ENCODE results near the gene SLAIN1. TPM values are rescaled to one million over a fixed set of nuclear protein-coding genes. Genes with fewer than 3 reads are reported as not detected.

The SLAIN1 gene
- total and polyA plus RNA-seq, 2 of the 4 experiments (the other 2 are of a cell fraction): 0.29 to 0.36 TPM

DNA sequence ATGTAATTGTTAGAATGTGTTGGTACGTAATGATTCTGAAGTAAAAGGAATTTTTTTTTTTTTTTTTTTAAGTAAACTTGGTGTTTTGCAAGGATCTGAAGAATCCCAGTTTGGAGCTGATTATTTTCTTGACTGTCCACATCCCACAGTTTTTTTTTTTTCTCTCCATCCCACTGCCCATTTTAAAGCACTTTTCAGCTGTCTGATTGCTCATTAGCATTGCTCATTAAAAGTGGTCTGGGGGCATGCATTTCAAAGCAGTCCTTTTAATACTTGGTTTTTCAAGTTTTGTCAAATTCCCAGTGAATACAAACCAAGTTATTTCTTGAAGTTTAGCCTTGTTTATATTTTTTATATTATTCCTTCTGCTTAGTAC lies 44.1 kb downstream of the SLAIN1 start:
- H3K4me3 ChIP-seq (ENCODE audit: insufficient read depth, low read depth, low read length): no peak overlapping the region
- no peak overlapping the region for H2AK5ac ChIP-seq (ENCODE audit: low read depth, low read length)
- CTCF ChIA-PET: interaction anchor here (0.9 kb wide), 1 partner anchor 9 kb away, joined by 4 read pairs; no protein-coding TSS in a partner anchor
- H2BK120ac ChIP-seq (ENCODE audit: low read depth, low read length): no peak overlapping the region
- no peak overlapping the region for H2AFZ ChIP-seq (replicated peaks; ENCODE audit: low read length, poor library complexity)
- H2BK15ac ChIP-seq (ENCODE audit: low read depth, low read length): no peak overlapping the region
- H4K5ac ChIP-seq (ENCODE audit: low read depth, low read length): no peak overlapping the region
- no peak overlapping the region for H3K18ac ChIP-seq (ENCODE audit: low read depth, low read length)
- H3K79me1 ChIP-seq (ENCODE audit: low read depth in 1 of 2, low read length in 2 of 2): no peaks in the 10 kb centered on the region
- no peak overlapping the region for H4K91ac ChIP-seq (ENCODE audit: insufficient read depth, low read depth, low read length)
- H3K9ac ChIP-seq (ENCODE audit: low read depth, low read length): no peak overlapping the region
- in situ Hi-C loops (cut with MboI; ENCODE audit: low sequenced_read_pairs) (no loop called here), dilution Hi-C loops (cut with HindIII; ENCODE audit: low sequenced_read_pairs, unreplicated experiment) (no loop called here), intact Hi-C loops (cut with micrococcal nuclease) (no loop called here)
- BruUV-seq (replicated peaks): no TSS peak
- DNase-seq (no peak), ATAC-seq (ENCODE audit: low read depth) (no peak)
- no peak overlapping the region for H3K27ac ChIP-seq (ENCODE audit: insufficient read depth, low read length)
- no peak overlapping the region for H3K14ac ChIP-seq (replicated peaks; ENCODE audit: low read depth, low read length)
- H4K20me1 ChIP-seq (ENCODE audit: insufficient read depth, low read length): no peaks in the 10 kb centered on the region
- WGBS, 2 experiments (ENCODE audit: extremely low coverage in 2 of 2, insufficient read length in 1 of 2): 100% methylated on average over 1 of the region's 1 CpG; no CpG with 5 or more reads in 1 of the 2 experiments
- TF ChIP-seq, protein P1, sequence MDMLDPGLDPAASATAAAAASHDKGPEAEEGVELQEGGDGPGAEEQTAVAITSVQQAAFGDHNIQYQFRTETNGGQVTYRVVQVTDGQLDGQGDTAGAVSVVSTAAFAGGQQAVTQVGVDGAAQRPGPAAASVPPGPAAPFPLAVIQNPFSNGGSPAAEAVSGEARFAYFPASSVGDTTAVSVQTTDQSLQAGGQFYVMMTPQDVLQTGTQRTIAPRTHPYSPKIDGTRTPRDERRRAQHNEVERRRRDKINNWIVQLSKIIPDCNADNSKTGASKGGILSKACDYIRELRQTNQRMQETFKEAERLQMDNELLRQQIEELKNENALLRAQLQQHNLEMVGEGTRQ (IDR thresholded peaks at IDR 0.05; ENCODE audit: low read depth, low read length): no peak
- TF ChIP-seq MXI1 (IDR thresholded peaks at IDR 0.05; ENCODE audit: borderline replicate concordance, low read depth, low read length): no peak
- no peak for TF ChIP-seq RAD21 (IDR thresholded peaks at IDR 0.05; ENCODE audit: low read length)
- no peak for TF ChIP-seq RFX5 (IDR thresholded peaks at IDR 0.05; ENCODE audit: low read depth, low read length)
- no peak for TF ChIP-seq FOS (IDR thresholded peaks at IDR 0.05; ENCODE audit: low read depth, low read length)
- TF ChIP-seq SMC3 (IDR thresholded peaks at IDR 0.05; ENCODE audit: low read depth, low read length): no peak
- TF ChIP-seq, protein P2, sequence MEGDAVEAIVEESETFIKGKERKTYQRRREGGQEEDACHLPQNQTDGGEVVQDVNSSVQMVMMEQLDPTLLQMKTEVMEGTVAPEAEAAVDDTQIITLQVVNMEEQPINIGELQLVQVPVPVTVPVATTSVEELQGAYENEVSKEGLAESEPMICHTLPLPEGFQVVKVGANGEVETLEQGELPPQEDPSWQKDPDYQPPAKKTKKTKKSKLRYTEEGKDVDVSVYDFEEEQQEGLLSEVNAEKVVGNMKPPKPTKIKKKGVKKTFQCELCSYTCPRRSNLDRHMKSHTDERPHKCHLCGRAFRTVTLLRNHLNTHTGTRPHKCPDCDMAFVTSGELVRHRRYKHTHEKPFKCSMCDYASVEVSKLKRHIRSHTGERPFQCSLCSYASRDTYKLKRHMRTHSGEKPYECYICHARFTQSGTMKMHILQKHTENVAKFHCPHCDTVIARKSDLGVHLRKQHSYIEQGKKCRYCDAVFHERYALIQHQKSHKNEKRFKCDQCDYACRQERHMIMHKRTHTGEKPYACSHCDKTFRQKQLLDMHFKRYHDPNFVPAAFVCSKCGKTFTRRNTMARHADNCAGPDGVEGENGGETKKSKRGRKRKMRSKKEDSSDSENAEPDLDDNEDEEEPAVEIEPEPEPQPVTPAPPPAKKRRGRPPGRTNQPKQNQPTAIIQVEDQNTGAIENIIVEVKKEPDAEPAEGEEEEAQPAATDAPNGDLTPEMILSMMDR (conservative IDR thresholded peaks at IDR 0.05; ENCODE audit: low read depth, low read length): no peak
- TF ChIP-seq NFE2L2 (IDR thresholded peaks at IDR 0.05; ENCODE audit: low read depth, low read length): no peak
- TF ChIP-seq POLR2A (IDR thresholded peaks at IDR 0.05; ENCODE audit: low read depth, low read length): no peak
- TF ChIP-seq RCOR1 (IDR thresholded peaks at IDR 0.05; ENCODE audit: insufficient replicate concordance, low read length): no peak
- TF ChIP-seq CEBPB (IDR thresholded peaks at IDR 0.05; ENCODE audit: low read depth, low read length): no peak
- TF ChIP-seq MAFK (IDR thresholded peaks at IDR 0.05; ENCODE audit: low read depth, low read length): no peak
- TF ChIP-seq BHLHE40 (IDR thresholded peaks at IDR 0.05; ENCODE audit: low read depth, low read length): no peak
- TF ChIP-seq, protein P3, sequence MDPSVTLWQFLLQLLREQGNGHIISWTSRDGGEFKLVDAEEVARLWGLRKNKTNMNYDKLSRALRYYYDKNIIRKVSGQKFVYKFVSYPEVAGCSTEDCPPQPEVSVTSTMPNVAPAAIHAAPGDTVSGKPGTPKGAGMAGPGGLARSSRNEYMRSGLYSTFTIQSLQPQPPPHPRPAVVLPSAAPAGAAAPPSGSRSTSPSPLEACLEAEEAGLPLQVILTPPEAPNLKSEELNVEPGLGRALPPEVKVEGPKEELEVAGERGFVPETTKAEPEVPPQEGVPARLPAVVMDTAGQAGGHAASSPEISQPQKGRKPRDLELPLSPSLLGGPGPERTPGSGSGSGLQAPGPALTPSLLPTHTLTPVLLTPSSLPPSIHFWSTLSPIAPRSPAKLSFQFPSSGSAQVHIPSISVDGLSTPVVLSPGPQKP (IDR thresholded peaks at IDR 0.05; ENCODE audit: borderline replicate concordance, low read depth, low read length): no peak
- no peak for TF ChIP-seq CHD1 (IDR thresholded peaks at IDR 0.05; ENCODE audit: low read depth, low read length)
- no peak for TF ChIP-seq MAZ (IDR thresholded peaks at IDR 0.05; ENCODE audit: borderline replicate concordance, low read depth, low read length)
- H3K56ac ChIP-seq (ENCODE audit: extremely low read depth, insufficient read depth, low read length): no peak overlapping the region
- no peaks in the 10 kb centered on the region for H3K9me3 ChIP-seq (ENCODE audit: control insufficient read depth, insufficient read depth, low read length)
- no peak overlapping the region for H4K8ac ChIP-seq (ENCODE audit: low read depth in 2 of 2, low read length in 2 of 2)
- no peak overlapping the region for H2BK5ac ChIP-seq (ENCODE audit: low read depth, low read length, poor library complexity, severe bottlenecking)
- no peak overlapping the region for H2AK9ac ChIP-seq (replicated peaks; ENCODE audit: low read depth, low read length, poor library complexity)
- H3K36me3 ChIP-seq (ENCODE audit: control insufficient read depth, insufficient read depth, low read length): no peaks in the 10 kb centered on the region
- no peak overlapping the region for H3K23ac ChIP-seq (ENCODE audit: low read depth, low read length)
- H3K9me1 ChIP-seq (ENCODE audit: insufficient read depth, low read length): no peaks in the 10 kb centered on the region
- H3K4me1 ChIP-seq (ENCODE audit: control insufficient read depth, insufficient read depth, low read length): no peaks in the 10 kb centered on the region
- POLR2A ChIA-PET (ENCODE audit: unreplicated experiment): no interaction called here
- no peak overlapping the region for H3K4me2 ChIP-seq (ENCODE audit: low read depth, low read length)
- H2BK20ac ChIP-seq (ENCODE audit: low read depth, low read length): no peak overlapping the region
- H3K4ac ChIP-seq (ENCODE audit: low read depth, low read length): no peak overlapping the region
- H3K27me3 ChIP-seq (ENCODE audit: control insufficient read depth, insufficient read depth, low read length): no peaks in the 10 kb centered on the region; the same call in 1 of the 2 replicates
